Natural killer cell (primary cell): ENCODE data around the gene SNRPD3. TPM values are rescaled to one million over a fixed set of nuclear protein-coding genes. Genes with fewer than 3 reads are reported as not detected.

Experiments used
- ATAC-seq, 3 donors: fragments of 150-1000 bp in 2 of 3; fragments of 200-7000 bp in 1 of 3; cut with Tn5 transposase; 1 replicate in 1 of 3; 2 replicates in 2 of 3; pipeline ENCODE4 v1.10.0; 2021; ENCODE audit warnings: mild to moderate bottlenecking in 2 of 3, moderate library complexity in 2 of 3
- DNase-seq, 2 donors: peaks; one replicate each; pipeline versions ENCODE4 v3.0.0 to v3.0.0-alpha.2; 2013 to 2021; ENCODE audit warnings: mixed read lengths in 1 of 2
- H3K27ac ChIP-seq: one replicate; pipeline ENCODE4 v1.5.1; 2013; ENCODE audit warnings: mild to moderate bottlenecking, low read length
- H3K27me3 ChIP-seq: one replicate; pipeline ENCODE4 v1.6.1; 2013; ENCODE audit warnings: low read length; ENCODE audit not compliant: control insufficient read depth, insufficient read depth
- H3K36me3 ChIP-seq: one replicate; pipeline ENCODE4 v1.6.1; 2013; ENCODE audit warnings: low read length; ENCODE audit not compliant: control insufficient read depth, insufficient read depth
- H3K4me1 ChIP-seq: one replicate; pipeline ENCODE4 v1.6.1; 2013; ENCODE audit warnings: low read length; ENCODE audit not compliant: control insufficient read depth, insufficient read depth
- H3K4me3 ChIP-seq: one replicate; pipeline ENCODE4 v1.5.1; 2013; ENCODE audit warnings: low read length
- H3K9me3 ChIP-seq: one replicate; pipeline ENCODE4 v1.6.1; 2013; ENCODE audit warnings: low read length; ENCODE audit not compliant: control insufficient read depth, insufficient read depth
- H3K27ac Mint-ChIP-seq, 2 donors: one replicate each; pipeline ENCODE4 v1.8.0; 2022; ENCODE audit warnings: mild to moderate bottlenecking in 2 of 2, mixed read lengths in 2 of 2, moderate library complexity in 1 of 2
- H3K27me3 Mint-ChIP-seq, 2 donors: one replicate each; pipeline ENCODE4 v1.8.0; 2022; ENCODE audit warnings: low read depth in 2 of 2, mixed read lengths in 2 of 2
- H3K36me3 Mint-ChIP-seq: one replicate; pipeline ENCODE4 v1.8.0; 2022; ENCODE audit warnings: mixed read lengths
- H3K4me1 Mint-ChIP-seq, 2 donors: one replicate each; pipeline ENCODE4 v1.8.0; 2022; ENCODE audit warnings: mixed read lengths in 2 of 2
- H3K4me3 Mint-ChIP-seq: one replicate; pipeline ENCODE4 v1.8.0; 2022; ENCODE audit warnings: mild to moderate bottlenecking, moderate library complexity, mixed read lengths
- H3K9me3 Mint-ChIP-seq, 2 donors: one replicate each; pipeline ENCODE4 v1.8.0; 2022; ENCODE audit warnings: mixed read lengths in 2 of 2
- CTCF ChIP-seq: fragments of 200-600 bp; IDR thresholded peaks from one replicate; pipeline ENCODE4 v1.8.0; 2022; ENCODE audit warnings: antibody characterized with exemption
- WGBS: methylation state at CpG from one replicate; pipeline ENCODE4 v1.1.7; 2013; ENCODE audit warnings: missing lambda C conversion rate; ENCODE audit not compliant: insufficient coverage; 5-methylcytosine and 5-hydroxymethylcytosine counted together
- intact Hi-C: fragments of 100-400 bp; cut with micrococcal nuclease; formaldehyde crosslinking; loops from one replicate; pipeline ENCODE4 v1.14.2; 2022
- total RNA-seq, 4 donors: library from RNA; stranded (reverse); fragments of 120-200 nt in 1 of 4; gene quantifications; one replicate each; pipeline versions ENCODE4 v1.2.3 to v1.2.4, GENCODE V29; 2013 to 2022

The SNRPD3 gene
- total RNA-seq, 3 donors from 2014 or later (not counting 1 experiment from before 2014, with no cell fraction given), result 40.9 to 44.6 (median 44.0) TPM

GRCh38 chr22:24584871-24585411, 29.1 kb downstream of the SNRPD3 start:
- Histone ChIP-seq H3K4me1 (no peaks in the 10 kb centered on the region), H3K27ac (no peak overlapping the region), H3K9me3 (no peaks in the 10 kb centered on the region), H3K4me3 (no peak overlapping the region), H3K36me3 (peaks cover 2% of the 10 kb centered on the region), H3K27me3 (no peaks in the 10 kb centered on the region)
- H3K4me1 Mint-ChIP-seq, result no peaks in the 10 kb centered on the region
- intact Hi-C loops, result no loop called here
- no peaks in the 10 kb centered on the region for H3K27me3 Mint-ChIP-seq
- ATAC-seq, result no peak
- DNase-seq, result no peak
- no peak for TF ChIP-seq CTCF
- no peak overlapping the region for H3K27ac Mint-ChIP-seq
- H3K36me3 Mint-ChIP-seq, result no peaks in the 10 kb centered on the region
- WGBS, result 92% methylated on average over 10 of the region's 10 CpGs
- no peak overlapping the region for H3K4me3 Mint-ChIP-seq
- no peaks in the 10 kb centered on the region for H3K9me3 Mint-ChIP-seq

GRCh38 chr22:24585461-24585860, 29.7 kb downstream of the SNRPD3 start:
- Histone ChIP-seq H3K4me1 (no peaks in the 10 kb centered on the region), H3K27me3 (no peaks in the 10 kb centered on the region), H3K27ac (no peak overlapping the region), H3K9me3 (no peaks in the 10 kb centered on the region), H3K36me3 (peaks cover 2% of the 10 kb centered on the region), H3K4me3 (no peak overlapping the region)
- 83% methylated on average over 3 of the region's 3 CpGs for WGBS
- no peaks in the 10 kb centered on the region for H3K36me3 Mint-ChIP-seq
- no peaks in the 10 kb centered on the region for H3K27me3 Mint-ChIP-seq
- no peak for TF ChIP-seq CTCF
- no peak for ATAC-seq
- no peaks in the 10 kb centered on the region for H3K9me3 Mint-ChIP-seq
- intact Hi-C loops, result no loop called here
- no peak overlapping the region for H3K27ac Mint-ChIP-seq
- no peak overlapping the region for H3K4me3 Mint-ChIP-seq
- no peaks in the 10 kb centered on the region for H3K4me1 Mint-ChIP-seq
- no peak for DNase-seq

GRCh38 chr22:24585927-24586546, 30.2 kb downstream of the SNRPD3 start:
- DNase-seq (no peak), ATAC-seq (no peak)
- H3K4me3 Mint-ChIP-seq, result no peak overlapping the region
- 95% methylated on average over 24 of the region's 24 CpGs for WGBS
- Histone ChIP-seq H3K9me3 (no peaks in the 10 kb centered on the region), H3K36me3 (peaks cover 2% of the 10 kb centered on the region), H3K4me3 (no peak overlapping the region), H3K4me1 (no peaks in the 10 kb centered on the region), H3K27ac (no peak overlapping the region), H3K27me3 (no peaks in the 10 kb centered on the region)
- H3K4me1 Mint-ChIP-seq, result no peaks in the 10 kb centered on the region
- no peak overlapping the region for H3K27ac Mint-ChIP-seq
- H3K27me3 Mint-ChIP-seq, result peaks cover 0 to 2% of the 10 kb centered on the region in 2 donors
- no peak for TF ChIP-seq CTCF
- no peaks in the 10 kb centered on the region for H3K36me3 Mint-ChIP-seq
- no peaks in the 10 kb centered on the region for H3K9me3 Mint-ChIP-seq
- intact Hi-C loops, result no loop called here

- ATAC-seq (no peak), DNase-seq (no peak)
- H3K27me3 Mint-ChIP-seq, result peaks cover 0 to 2% of the 10 kb centered on the region in 2 donors
- H3K9me3 Mint-ChIP-seq, result no peaks in the 10 kb centered on the region
- H3K27ac Mint-ChIP-seq, result no peak overlapping the region
- no peaks in the 10 kb centered on the region for H3K36me3 Mint-ChIP-seq
- peaks cover 2% of the 10 kb centered on the region for H3K27me3 ChIP-seq
- H3K36me3 ChIP-seq, result peaks cover 2% of the 10 kb centered on the region
- peaks cover 4% of the 10 kb centered on the region for H3K4me1 ChIP-seq
- no peak overlapping the region for H3K4me3 ChIP-seq
- intact Hi-C loops, result no loop called here
- WGBS, result 75% methylated on average over 5 of the region's 5 CpGs
- H3K4me1 Mint-ChIP-seq, result peaks cover 0 to 2% of the 10 kb centered on the region in 2 donors
- no peak overlapping the region for H3K27ac ChIP-seq
- TF ChIP-seq CTCF, result no peak
- H3K9me3 ChIP-seq, result no peaks in the 10 kb centered on the region
- no peak overlapping the region for H3K4me3 Mint-ChIP-seq
Measured at GRCh38 chr22:24587251-24587650, 31.5 kb downstream of the SNRPD3 start.
